AG10803 (cell line): ENCODE measurements around the gene ABHD16B.

Experiments
- DNase-seq: peaks from one replicate; pipeline ENCODE4 v3.0.0; 2010; ENCODE audit warnings: low read depth
- H3K4me3 ChIP-seq: 2 replicates; pipeline ENCODE4 v1.5.1; 2011; ENCODE audit warnings: mild to moderate bottlenecking, low read length, control low read depth
- TF ChIP-seq, protein P1 (sequence below): conservative IDR thresholded peaks from 2 replicates; pipeline ENCODE4 v1.5.1; 2011; ENCODE audit warnings: mild to moderate bottlenecking, low read length, control low read depth, inconsistent platforms

ABHD16B gene

GRCh38 chr20:63903796-63904561, 42.7 kb downstream of the ABHD16B start:
- TF ChIP-seq, protein P1, sequence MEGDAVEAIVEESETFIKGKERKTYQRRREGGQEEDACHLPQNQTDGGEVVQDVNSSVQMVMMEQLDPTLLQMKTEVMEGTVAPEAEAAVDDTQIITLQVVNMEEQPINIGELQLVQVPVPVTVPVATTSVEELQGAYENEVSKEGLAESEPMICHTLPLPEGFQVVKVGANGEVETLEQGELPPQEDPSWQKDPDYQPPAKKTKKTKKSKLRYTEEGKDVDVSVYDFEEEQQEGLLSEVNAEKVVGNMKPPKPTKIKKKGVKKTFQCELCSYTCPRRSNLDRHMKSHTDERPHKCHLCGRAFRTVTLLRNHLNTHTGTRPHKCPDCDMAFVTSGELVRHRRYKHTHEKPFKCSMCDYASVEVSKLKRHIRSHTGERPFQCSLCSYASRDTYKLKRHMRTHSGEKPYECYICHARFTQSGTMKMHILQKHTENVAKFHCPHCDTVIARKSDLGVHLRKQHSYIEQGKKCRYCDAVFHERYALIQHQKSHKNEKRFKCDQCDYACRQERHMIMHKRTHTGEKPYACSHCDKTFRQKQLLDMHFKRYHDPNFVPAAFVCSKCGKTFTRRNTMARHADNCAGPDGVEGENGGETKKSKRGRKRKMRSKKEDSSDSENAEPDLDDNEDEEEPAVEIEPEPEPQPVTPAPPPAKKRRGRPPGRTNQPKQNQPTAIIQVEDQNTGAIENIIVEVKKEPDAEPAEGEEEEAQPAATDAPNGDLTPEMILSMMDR, result no peak
- H3K4me3 ChIP-seq, result no peak overlapping the region
- no peak for DNase-seq

DNA sequence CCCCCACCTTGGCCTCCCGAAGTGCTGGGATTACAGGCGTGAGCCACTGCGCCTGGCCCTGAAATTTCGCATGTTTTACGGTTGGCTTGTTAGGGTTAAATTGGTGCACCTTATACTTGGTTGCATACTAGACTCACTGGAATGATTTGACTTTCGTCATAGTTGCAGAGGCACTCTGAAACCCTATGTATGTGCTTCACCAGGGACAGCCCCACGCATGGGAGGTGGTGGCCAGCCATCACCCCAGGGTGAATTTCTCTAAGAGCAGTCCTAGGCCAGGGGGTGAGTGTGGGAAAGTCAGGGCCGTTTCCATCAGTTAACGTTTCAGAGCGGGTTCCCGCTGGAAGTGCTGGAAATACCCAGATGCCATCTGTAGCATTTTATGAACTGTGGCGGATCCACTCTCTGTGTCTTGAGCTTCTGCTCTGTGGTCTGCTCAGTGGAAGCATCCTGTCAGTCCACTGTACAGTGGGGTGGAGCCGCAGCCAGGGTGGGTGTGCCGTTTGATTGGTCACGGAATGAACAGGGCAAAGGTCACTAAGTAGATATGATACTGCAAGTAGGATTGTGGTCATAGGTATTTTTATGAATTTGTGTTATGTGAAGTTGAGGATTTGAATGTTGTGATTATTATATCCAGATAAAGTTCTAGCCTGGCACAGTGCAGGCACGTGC, 46.8 kb downstream of the ABHD16B start:
- no peak for DNase-seq
- TF ChIP-seq, protein P1, result no peak
- no peak overlapping the region for H3K4me3 ChIP-seq

DNA sequence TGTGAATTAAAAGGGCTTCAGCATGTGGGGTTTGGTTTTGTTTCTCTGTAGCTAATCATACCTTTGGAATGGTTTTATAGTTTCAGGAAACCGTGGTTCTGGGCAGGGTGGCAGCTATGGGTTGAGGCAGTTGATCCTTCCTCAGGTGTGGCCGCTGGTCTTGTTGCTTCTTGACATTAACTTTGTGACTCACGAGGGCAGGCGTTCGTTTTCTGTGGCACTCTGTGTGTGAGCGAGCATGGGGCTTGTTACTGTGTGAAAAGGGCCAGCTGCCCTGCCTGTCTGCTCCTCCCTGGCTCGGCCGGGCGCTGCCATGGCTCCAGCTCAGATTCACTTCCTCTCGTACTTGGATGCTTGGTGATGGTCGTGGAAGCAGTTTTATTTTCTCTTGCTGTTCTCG, 49.9 kb downstream of the ABHD16B start:
- peak; percentile 44 for DNase-seq
- H3K4me3 ChIP-seq, result peak overlapping the region; percentile 5; the same call in 1 of the 2 replicates

More for the DNA sequence above, 49.9 kb downstream of the ABHD16B start:
- TF ChIP-seq, protein P1, result no peak
